Breast epithelium (tissue), 3 donors: ENCODE results near the gene GCSAM.

Source experiments
- POLR2A ChIP-seq: fragments of 450-650 bp; IDR thresholded peaks from one replicate; pipeline ENCODE4 v1.6.1; 2016; ENCODE audit warnings: antibody characterized with exemption, mild to moderate bottlenecking, moderate library complexity
- POLR2AphosphoS5 ChIP-seq, 3 donors: sonication (generic); formaldehyde crosslinking; IDR thresholded peaks; one replicate each; pipeline ENCODE4 v1.6.1; 2017; ENCODE audit warnings: antibody characterized with exemption in 3 of 3
- TF ChIP-seq, protein P1 (sequence below), 3 donors: fragments of 450-650 bp; IDR thresholded peaks; one replicate each; pipeline ENCODE4 v1.5.1; 2016 to 2017; ENCODE audit warnings: antibody characterized with exemption in 3 of 3, mild to moderate bottlenecking in 3 of 3, moderate library complexity in 3 of 3

DNA sequence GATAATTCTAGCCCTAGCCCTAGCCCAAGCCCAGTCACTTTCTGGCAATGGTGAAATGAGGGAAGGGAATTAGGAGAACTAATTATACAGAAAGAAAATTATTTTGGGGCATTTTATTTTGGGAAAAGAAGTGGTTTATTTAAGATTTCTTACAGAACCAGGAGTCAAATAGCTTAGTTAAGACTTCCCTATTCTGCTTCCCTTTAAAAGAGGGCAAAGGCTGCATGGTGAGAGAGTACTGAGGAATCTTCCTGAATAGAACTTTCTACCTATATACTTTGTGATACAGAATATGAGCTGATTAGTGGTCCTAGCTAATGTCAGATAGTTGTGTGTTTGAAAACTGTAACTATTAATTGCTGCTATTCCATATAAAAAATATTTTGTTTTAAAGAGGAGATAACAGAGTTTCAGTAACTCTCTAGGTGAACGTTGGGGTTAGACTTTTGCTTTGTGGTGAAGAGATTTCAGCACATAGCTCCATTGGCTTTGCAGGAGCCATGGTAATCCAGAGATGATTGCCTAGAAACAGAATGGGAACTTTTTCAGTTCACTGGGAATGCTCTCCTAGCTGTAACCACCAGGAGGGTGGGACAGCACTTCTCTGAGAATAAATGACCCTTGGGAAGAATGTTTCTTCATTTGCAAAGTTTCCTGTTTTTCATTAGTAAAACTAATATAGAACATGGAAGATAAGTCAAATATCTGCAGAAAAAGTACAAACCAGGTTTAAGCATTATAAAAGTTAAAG is 5.3 kb upstream of the GCSAM start:
- TF ChIP-seq, protein P1, sequence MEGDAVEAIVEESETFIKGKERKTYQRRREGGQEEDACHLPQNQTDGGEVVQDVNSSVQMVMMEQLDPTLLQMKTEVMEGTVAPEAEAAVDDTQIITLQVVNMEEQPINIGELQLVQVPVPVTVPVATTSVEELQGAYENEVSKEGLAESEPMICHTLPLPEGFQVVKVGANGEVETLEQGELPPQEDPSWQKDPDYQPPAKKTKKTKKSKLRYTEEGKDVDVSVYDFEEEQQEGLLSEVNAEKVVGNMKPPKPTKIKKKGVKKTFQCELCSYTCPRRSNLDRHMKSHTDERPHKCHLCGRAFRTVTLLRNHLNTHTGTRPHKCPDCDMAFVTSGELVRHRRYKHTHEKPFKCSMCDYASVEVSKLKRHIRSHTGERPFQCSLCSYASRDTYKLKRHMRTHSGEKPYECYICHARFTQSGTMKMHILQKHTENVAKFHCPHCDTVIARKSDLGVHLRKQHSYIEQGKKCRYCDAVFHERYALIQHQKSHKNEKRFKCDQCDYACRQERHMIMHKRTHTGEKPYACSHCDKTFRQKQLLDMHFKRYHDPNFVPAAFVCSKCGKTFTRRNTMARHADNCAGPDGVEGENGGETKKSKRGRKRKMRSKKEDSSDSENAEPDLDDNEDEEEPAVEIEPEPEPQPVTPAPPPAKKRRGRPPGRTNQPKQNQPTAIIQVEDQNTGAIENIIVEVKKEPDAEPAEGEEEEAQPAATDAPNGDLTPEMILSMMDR (IDR thresholded peaks at IDR 0.05) = no peak
- no peak for TF ChIP-seq POLR2A
- TF ChIP-seq POLR2AphosphoS5 (IDR thresholded peaks at IDR 0.05) = no peak
